HG03039 (cell line): ENCODE measurements around the gene COL4A3.
"Not testable (repeated sequence)": the region's sequence is repeated elsewhere in the genome, so short reads cannot be mapped to it uniquely, and the experiment has no call there.

Experiments used
- ATAC-seq: cut with Tn5 transposase; IDR thresholded peaks from one replicate; pipeline ENCODE4 v1.9.1; 2021; ENCODE audit warnings: mild to moderate bottlenecking, moderate library complexity; ENCODE audit not compliant: unreplicated experiment

Gene COL4A3

GRCh38 chr2:227205701-227206100, 41.3 kb downstream of the COL4A3 start:
- ATAC-seq = no peak

DNA sequence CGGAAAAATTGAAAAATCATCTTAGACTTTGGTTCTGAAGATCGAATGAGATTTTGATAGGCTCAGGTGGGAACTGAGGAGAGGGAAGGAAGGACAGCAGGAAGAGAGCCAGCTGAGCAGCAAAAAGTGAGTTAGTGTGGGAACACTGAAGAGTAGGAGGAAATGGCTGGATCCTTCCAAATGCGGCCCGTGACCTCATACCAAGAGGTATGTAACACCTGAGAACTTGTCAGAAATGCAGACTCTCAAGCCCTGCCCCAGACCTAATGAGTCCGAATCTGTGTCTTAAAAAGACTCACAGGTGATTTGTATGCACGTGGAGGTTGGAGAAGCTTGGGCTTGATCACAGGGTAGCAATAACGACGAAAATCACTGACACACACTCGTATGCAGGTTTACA, 42.0 kb downstream of the COL4A3 start:
- ATAC-seq = no peak

DNA sequence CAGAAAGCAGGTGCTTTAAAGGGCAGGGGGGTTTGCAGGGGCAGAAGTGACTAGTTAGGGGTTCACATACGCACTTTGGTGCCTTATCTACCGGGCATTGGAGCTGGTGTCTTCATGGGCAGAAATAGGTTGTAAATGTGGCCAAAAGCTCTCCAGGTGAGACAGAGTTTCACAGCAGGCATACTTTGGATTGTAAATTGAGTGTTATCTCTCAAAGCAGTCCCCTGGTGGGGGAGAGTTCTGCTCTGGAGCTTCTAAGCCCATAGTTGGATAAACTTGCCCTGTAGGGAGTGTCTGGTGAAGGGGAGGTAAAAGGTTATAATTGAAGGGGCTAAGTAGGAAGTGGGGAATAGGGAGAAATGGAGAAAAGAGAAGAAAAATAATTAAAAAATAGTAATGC, 43.1 kb downstream of the COL4A3 start:
- no peak for ATAC-seq

- no peak for ATAC-seq
Observed at GRCh38 chr2:227214622-227215041, 50.2 kb downstream of the COL4A3 start.

- ATAC-seq = no peak
Observed at GRCh38 chr2:227219312-227220105, 55.1 kb downstream of the COL4A3 start.

- ATAC-seq = no peak
Observed at GRCh38 chr2:227221120-227221519, 56.7 kb downstream of the COL4A3 start.

- no peak for ATAC-seq
Observed at GRCh38 chr2:227222292-227222691, 57.9 kb downstream of the COL4A3 start.

DNA sequence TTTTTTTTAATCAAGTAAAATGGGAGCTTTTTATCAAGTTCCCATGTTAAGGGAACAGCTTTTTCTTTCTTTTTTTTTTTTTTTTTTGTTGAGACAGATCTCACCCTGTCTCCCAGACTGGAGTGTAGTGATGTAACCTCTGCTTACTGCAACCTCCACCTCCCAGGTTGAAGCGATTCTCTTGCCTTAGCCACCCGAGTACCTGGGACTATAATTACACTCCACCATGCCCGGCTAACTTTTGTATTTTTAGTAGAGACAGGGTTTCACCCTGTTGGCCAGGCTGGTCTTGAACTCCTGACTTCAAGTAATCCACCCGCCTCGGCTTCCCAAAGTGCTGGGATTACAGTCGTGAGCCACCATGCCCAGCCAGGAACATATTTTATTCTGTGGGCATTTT, 61.2 kb downstream of the COL4A3 start:
- ATAC-seq = not testable (repeated sequence)

- no peak for ATAC-seq
Observed at GRCh38 chr2:227228061-227228667, 63.7 kb downstream of the COL4A3 start.

DNA sequence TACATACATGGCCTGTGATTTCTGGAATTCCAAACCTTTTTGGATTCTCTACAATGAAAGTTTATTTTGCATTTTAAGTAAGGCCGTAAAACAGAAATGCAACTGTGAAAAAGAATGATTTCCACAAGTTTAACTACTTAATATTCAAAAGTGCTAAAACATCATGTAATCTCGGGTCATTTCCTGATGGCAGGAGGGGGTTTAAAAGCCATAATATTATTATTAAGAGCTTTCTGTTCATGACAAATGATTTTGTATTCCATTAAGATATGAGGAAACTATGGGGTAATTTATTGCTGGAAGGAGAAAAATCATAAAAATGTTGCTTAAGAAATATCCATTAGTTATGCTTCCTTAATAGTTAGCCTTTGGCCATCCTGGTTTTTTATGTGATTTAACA, 65.7 kb downstream of the COL4A3 start:
- no peak for ATAC-seq

DNA sequence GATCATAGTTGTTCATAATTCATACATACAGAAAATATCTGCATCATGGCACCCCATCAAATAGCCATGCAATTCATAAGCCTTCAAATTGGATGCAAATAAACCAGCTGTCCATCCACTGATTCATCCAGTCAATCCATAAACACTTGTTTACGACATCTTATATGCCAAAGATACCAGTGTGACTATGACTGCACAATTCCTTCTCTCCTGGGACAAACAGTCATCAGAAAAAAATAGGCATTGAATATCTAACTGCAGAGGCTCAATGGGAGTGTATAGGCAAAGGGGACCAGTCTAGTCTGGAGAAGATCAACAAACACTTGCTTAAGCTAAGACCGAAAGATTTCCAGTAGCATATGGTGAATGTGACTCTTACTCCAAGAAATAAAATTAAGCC, 70.0 kb downstream of the COL4A3 start:
- no peak for ATAC-seq

DNA sequence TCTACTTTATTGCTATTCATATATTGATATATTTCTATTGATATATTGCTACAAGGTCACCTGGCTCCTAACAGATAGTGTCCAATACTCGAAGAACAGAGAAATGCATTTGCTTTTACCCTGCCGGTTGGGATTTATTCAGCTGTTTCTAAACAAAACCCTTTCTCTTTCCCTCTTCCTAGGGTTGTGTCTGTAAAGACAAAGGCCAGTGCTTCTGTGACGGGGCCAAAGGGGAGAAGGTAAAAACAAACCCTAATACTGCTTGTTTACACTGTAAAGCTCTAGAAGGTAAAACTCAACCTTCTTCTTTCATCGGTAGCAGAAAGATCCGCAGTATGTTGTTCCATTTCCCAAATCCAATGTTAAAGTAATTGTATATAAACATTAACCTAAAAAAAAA, 73.4 kb downstream of the COL4A3 start:
- no peak for ATAC-seq

DNA sequence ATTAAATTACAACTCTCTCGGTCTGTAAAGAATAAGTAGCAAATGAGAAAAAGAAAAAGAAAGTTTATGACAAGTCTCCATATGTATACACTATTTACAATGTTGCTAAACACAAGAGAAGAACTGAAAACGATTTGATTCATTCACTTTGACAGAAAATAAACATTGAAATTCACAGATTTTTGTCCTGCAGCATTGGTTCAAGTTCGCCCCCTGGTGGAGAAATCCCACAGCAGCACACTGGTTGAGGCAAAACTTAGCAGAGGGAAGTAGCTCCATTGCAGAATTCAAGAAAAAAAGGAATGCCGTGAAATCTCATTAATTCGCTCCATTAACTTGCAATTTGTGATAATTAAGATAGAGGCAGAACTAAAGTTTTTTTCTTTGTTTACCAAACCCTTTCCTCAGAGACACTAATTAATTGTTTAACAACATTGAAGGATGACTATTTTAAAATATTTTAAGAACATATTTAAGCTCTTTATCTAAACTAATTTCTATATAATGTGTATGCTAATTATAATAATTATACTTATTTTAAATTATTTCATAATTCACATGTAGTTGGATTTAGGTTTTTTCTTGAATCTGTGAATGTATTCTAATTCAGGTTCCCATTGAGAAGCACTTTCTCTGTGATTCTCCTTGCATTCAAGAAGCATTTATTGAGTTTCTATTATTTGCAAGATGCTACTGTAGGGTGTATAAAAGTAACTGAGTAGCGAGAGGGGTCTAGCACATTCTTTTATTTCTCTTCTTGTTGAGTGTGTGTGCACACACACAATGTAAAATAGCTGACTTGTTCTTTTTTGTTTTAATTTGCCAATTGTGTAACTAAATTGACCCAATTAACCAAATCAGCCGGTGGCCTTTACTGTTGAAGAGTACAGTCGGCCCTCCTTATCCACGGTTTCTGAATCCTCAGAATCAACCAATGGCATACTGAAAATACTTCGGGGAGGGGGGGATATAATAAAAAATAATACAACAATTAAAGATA, 74.1 kb downstream of the COL4A3 start:
- no peak for ATAC-seq

DNA sequence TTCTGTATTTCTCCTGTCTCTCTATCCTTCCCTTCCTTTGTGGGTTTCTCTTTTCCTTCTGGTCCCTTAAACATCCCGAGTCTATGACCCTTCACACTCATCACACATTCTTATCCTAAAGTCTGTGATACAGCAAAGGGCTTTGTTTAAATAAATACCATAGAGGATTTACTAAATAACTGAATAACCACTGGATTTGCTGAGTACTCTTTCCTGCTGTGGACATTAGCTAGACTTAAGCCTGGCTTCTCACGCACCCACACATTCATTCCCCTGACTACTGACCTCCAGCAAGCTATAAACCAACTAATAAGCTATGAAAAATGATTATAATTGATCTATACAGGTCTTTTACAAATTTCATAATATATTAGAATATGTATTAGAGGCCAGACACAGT, 76.6 kb downstream of the COL4A3 start:
- no peak for ATAC-seq

DNA sequence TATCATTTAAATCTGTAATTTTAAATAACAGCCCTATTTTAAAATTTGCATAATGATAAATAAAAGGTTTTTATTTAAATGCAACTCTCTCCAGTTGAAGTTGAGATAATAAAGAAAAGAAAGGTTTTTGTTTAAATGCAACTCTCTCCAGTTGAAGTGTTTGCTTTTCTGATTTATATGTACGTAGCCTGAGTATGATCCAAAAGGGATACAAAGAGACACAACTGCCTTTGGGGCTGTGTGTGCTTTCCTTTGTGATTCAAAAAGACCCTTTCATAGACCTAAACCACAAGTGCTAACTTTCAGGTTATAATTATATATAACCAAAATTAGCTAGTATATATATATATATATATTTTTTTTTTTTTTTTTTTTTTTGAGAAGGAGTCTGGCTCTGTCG, 84.5 kb downstream of the COL4A3 start:
- ATAC-seq = no peak

DNA sequence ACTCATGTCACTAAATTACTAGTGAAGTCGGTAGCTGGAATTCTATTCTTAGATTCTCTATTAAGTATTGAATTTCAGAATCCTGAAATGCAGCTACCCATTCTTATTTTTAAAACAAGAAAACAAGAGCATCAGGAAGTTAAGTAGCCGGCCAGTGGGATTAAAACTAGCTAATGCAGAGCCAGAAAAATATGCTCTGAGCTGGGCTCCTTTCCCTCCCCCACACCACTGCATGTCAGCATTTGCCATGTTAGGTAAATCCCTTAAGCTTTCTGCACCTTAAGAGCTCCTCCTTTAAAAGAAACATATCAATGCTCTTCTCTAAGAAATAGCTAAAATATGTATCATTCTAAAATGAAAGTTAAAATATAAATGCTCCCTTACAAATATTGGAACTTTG, 88.4 kb downstream of the COL4A3 start:
- no peak for ATAC-seq

- no peak for ATAC-seq
Observed at GRCh38 chr2:227256605-227257004, 92.2 kb downstream of the COL4A3 start.

DNA sequence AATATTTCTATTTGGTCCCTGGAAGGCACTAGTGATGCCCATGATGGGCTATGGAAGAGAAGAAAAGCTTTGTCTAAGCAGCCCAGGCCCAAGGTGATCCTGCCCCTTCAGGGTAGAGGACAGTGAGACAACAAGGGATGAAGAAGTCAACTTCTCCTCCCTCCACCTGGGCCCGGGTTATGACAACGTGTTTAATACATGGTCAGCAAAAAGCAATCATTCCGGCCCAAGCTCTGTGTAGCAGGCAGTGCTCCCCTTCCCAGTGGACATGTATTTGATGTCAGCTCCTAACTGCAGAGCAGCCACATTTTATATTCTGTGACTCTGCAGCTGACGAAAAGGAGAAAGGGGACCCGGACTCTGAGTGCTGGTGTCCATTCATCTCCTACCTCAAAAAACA, 93.4 kb downstream of the COL4A3 start:
- no peak for ATAC-seq

GRCh38 chr2:227260041-227260440, 95.6 kb downstream of the COL4A3 start:
- no peak for ATAC-seq

- ATAC-seq = no peak
Observed at GRCh38 chr2:227267410-227268115, 103.1 kb downstream of the COL4A3 start.

DNA sequence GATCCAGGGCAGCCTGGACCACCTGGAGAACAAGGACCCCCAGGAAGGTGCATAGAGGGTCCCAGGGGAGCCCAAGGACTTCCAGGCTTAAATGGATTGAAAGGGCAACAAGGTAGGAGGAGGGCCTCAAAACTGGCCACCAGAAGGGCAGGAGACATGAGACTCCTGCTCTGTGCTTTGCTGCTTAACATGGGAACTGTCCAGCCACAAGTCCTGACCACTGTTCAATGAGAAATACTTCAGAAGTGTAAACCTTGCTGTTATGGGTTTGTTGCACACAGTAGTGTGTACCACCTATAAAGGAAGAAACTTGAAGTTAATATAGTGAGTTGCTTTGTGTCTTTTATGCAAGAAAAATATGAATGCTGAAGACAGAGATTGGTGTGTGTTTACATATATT, 116.5 kb downstream of the COL4A3 start:
- no peak for ATAC-seq
